SK-N-MC (cell line): ENCODE results near the gene GPR152.

Experiments used
- DNase-seq: peaks from one replicate; pipeline ENCODE4 v3.0.0-alpha.2; 2011; ENCODE audit warnings: low read depth, low spot score
- H3K27ac ChIP-seq: fragments of 200-600 bp; sonication (generic); 2 replicates; pipeline ENCODE4 v1.5.1; 2016; ENCODE audit warnings: mixed run types
- H3K36me3 ChIP-seq: fragments of 200-600 bp; sonication (generic); 2 replicates; pipeline ENCODE4 v1.6.1; 2017; ENCODE audit warnings: antibody characterized with exemption, low read length, mixed read lengths; ENCODE audit not compliant: insufficient read depth
- H3K4me3 ChIP-seq: fragments of 200-600 bp; sonication (generic); 2 replicates; pipeline ENCODE4 v1.5.1; 2016
- H3K9ac ChIP-seq: fragments of 200-600 bp; sonication (generic); 2 replicates; pipeline ENCODE4 v1.8.0; 2017; ENCODE audit warnings: mixed run types, mixed read lengths; ENCODE audit not compliant: insufficient read length
- H3K9me3 ChIP-seq: fragments of 200-600 bp; sonication (generic); 2 replicates; pipeline ENCODE4 v1.6.1; 2017; ENCODE audit warnings: low read depth, mild to moderate bottlenecking, antibody characterized with exemption, low read length, moderate library complexity, mixed read lengths
- EZH2 ChIP-seq: fragments of 200-600 bp; sonication (generic); IDR thresholded peaks from one replicate; pipeline ENCODE4 v1.6.1; 2017; ENCODE audit warnings: antibody characterized with exemption
- FOXP2 ChIP-seq: optimal IDR thresholded peaks from 2 replicates; pipeline ENCODE3; 2011; ENCODE audit warnings: mild to moderate bottlenecking, moderate library complexity; ENCODE audit not compliant: insufficient read depth; ENCODE audit errors: extremely low read length, control extremely low read depth
- POLR2AphosphoS5 ChIP-seq: IDR thresholded peaks from 2 replicates; pipeline ENCODE4 v1.6.1; 2012; ENCODE audit warnings: mild to moderate bottlenecking, low read depth, low read length, borderline replicate concordance

The GPR152 gene

GRCh38 chr11:67458266-67458665 lies 5.7 kb upstream of the GPR152 start:
- no peak overlapping the region for H3K4me3 ChIP-seq
- H3K36me3 ChIP-seq = no peaks in the 10 kb centered on the region
- H3K27ac ChIP-seq = no peak overlapping the region
- H3K9ac ChIP-seq = no peak overlapping the region
- no peaks in the 10 kb centered on the region for H3K9me3 ChIP-seq
- no peak for DNase-seq
- TF ChIP-seq FOXP2 (no peak), EZH2 (no peak), POLR2AphosphoS5 (no peak)

- Histone ChIP-seq H3K4me3 (no peak overlapping the region), H3K9me3 (no peaks in the 10 kb centered on the region), H3K27ac (no peak overlapping the region), H3K36me3 (no peaks in the 10 kb centered on the region), H3K9ac (no peak overlapping the region)
- no peak for DNase-seq
- TF ChIP-seq EZH2 (no peak), FOXP2 (no peak), POLR2AphosphoS5 (no peak)
These were observed 4.9 kb upstream of the GPR152 start for GRCh38 chr11:67457453-67457852.

GRCh38 chr11:67456068-67456705 lies 3.7 kb upstream of the GPR152 start:
- Histone ChIP-seq H3K36me3 (no peaks in the 10 kb centered on the region), H3K9me3 (no peaks in the 10 kb centered on the region), H3K4me3 (no peak overlapping the region), H3K27ac (no peak overlapping the region), H3K9ac (no peak overlapping the region)
- TF ChIP-seq EZH2 (no peak), POLR2AphosphoS5 (no peak), FOXP2 (no peak)
- no peak for DNase-seq

- Histone ChIP-seq H3K9ac (no peak within 1 kb of the TSS), H3K27ac (no peak within 1 kb of the TSS), H3K9me3 (no peaks in the 10 kb centered on the region), H3K36me3 (no peaks in the 10 kb centered on the region), H3K4me3 (no peak within 1 kb of the TSS)
- DNase-seq = no peak
- TF ChIP-seq FOXP2 (no peak), EZH2 (no peak), POLR2AphosphoS5 (no peak)
These were observed 2.5 kb upstream of the GPR152 start, which contains the start of gene CABP4 for GRCh38 chr11:67455054-67455453. Gene CABP4 (plus strand): TSS chr11:67455354. CDS start chr11:67455424, 70 bp downstream.

- TF ChIP-seq FOXP2 (no peak), EZH2 (no peak), POLR2AphosphoS5 (no peak)
- Histone ChIP-seq H3K9ac (no peak overlapping the region), H3K27ac (no peak overlapping the region), H3K4me3 (no peak overlapping the region), H3K9me3 (no peaks in the 10 kb centered on the region), H3K36me3 (no peaks in the 10 kb centered on the region)
- DNase-seq = no peak
These were observed 1.5 kb upstream of the GPR152 start for GRCh38 chr11:67453816-67454732.

GRCh38 chr11:67451658-67451976 lies 912 bp downstream of the GPR152 start:
- H3K4me3 ChIP-seq = no peak overlapping the region
- H3K27ac ChIP-seq = no peak overlapping the region
- no peak overlapping the region for H3K9ac ChIP-seq
- TF ChIP-seq POLR2AphosphoS5 (no peak), EZH2 (no peak), FOXP2 (no peak)
- no peaks in the 10 kb centered on the region for H3K36me3 ChIP-seq
- no peaks in the 10 kb centered on the region for H3K9me3 ChIP-seq
- DNase-seq = no peak

GRCh38 chr11:67450796-67451657 lies 1.5 kb downstream of the GPR152 start:
- DNase-seq = no peak
- Histone ChIP-seq H3K36me3 (no peaks in the 10 kb centered on the region), H3K9ac (no peak overlapping the region), H3K4me3 (no peak overlapping the region), H3K9me3 (no peaks in the 10 kb centered on the region), H3K27ac (no peak overlapping the region)
- TF ChIP-seq POLR2AphosphoS5 (no peak), FOXP2 (no peak), EZH2 (no peak)

- H3K9ac ChIP-seq = no peak overlapping the region
- no peak overlapping the region for H3K4me3 ChIP-seq
- no peak for TF ChIP-seq FOXP2
- TF ChIP-seq POLR2AphosphoS5 = no peak
- no peak for TF ChIP-seq EZH2
- no peak overlapping the region for H3K27ac ChIP-seq
- no peaks in the 10 kb centered on the region for H3K9me3 ChIP-seq
- H3K36me3 ChIP-seq = no peaks in the 10 kb centered on the region
- DNase-seq = no peak
These were observed 3.2 kb downstream of the GPR152 start for GRCh38 chr11:67449116-67449844.
